ENCODE measurements around the gene KIF3C.
"Not testable (repeated sequence)": the region's sequence is repeated elsewhere in the genome, so short reads cannot be mapped to it uniquely, and the experiment has no call there.

The KIF3C gene

GRCh38 chr2:26001743-26002351 is 19.6 kb upstream of the KIF3C start:
- H3K4me3 ChIP-seq (ENCODE audit: low read depth, low read length), result no peak overlapping the region
- DNase-seq (ENCODE audit: low read depth), result no peak

- DNase-seq (ENCODE audit: low read depth), result no peak
- no peak overlapping the region for H3K4me3 ChIP-seq (ENCODE audit: low read depth, low read length)
Observed at GRCh38 chr2:26000561-26001082, 18.3 kb upstream of the KIF3C start.

DNA sequence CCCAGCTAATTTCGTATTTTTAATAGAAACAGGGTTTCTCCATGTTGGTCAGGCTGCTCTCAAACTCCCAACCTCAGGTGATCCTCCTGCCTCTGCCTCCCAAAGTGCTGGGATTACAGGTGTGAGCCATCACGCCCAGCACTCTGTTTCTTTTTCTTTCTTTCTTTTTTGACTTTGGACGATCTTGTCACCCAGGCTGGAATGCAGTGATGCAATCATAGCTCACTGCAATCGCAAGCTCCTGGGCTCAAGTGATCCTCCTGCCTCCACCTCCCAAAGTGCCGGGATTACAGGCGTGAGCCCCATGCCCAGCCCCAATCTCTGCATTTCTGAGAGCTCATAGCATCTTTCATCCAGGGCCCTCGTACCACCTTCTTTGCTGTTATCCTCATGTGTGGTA is 17.1 kb upstream of the KIF3C start:
- H3K4me3 ChIP-seq (ENCODE audit: low read depth, low read length); DNase-seq (ENCODE audit: low read depth): not testable (repeated sequence)

DNA sequence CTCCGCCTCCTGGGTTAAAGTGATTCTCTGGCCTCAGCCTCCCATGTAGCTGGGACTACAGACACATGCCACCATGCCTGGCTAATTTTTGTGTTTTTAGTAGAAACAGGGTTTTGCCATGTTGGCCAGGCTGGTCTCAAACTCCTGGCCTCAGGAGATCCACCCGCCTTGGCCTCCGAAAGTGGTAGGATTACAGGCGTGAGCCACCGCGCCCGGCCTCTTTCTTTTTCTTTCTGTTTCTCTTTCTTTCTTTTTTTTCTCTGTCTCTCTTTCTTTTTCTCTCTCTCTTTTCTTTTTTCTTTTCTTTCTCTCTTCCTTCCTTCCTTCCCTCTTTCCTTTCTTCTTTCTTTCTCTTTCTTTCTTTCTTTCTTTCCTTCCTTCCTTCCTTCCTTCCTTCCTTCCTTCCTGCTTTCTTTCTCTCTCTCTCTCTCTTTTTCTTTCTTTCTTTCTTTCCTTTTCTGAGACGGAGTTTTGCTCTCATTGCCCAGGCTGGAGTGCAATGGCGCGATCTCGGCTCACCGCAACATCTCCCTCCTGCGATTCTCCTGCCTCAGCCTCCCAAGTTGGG is 16.6 kb upstream of the KIF3C start:
- DNase-seq (ENCODE audit: low read depth); H3K4me3 ChIP-seq (ENCODE audit: low read depth, low read length): not testable (repeated sequence)

DNA sequence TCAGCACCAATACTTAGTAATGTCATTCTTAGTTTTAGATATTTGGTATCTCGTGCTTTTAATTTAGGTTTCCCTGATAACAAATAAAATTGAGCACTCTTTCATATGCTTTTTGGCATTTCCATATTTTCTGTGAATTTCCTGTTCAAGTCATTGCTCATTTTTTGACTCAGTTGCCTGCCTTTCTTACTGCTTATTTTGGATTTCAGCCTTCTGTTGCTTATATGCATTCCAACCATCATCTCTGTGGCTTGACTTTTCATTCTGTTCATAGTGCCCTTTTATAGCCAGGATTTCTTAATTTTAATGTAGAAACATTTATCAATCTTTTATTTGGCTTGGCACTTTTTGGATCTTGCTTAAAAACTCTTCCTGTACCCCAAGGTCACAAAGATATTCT is 14.5 kb upstream of the KIF3C start:
- H3K4me3 ChIP-seq (ENCODE audit: low read depth, low read length), result no peak overlapping the region
- DNase-seq (ENCODE audit: low read depth), result no peak

DNA sequence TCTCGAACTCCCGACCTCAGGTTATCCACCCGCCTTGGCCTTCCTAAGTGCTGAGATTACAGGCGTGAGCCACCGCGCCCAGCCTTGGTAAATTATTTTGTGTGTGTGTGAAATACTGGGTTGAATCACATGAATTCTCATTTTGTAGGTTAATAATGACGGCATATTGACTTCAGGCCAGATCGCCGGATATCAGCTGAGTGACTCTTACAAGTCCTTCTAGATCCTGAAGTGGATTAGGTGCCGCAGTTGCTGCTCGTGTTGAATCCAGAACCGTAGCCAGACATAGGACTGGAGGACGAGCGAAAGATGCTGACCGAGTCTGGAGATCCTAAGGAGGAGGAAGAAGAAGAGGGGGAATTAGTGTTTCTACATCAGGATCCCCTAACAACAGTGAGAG is 12.2 kb upstream of the KIF3C start:
- DNase-seq (ENCODE audit: low read depth), result no peak
- H3K4me3 ChIP-seq (ENCODE audit: low read depth, low read length), result no peak overlapping the region

DNA sequence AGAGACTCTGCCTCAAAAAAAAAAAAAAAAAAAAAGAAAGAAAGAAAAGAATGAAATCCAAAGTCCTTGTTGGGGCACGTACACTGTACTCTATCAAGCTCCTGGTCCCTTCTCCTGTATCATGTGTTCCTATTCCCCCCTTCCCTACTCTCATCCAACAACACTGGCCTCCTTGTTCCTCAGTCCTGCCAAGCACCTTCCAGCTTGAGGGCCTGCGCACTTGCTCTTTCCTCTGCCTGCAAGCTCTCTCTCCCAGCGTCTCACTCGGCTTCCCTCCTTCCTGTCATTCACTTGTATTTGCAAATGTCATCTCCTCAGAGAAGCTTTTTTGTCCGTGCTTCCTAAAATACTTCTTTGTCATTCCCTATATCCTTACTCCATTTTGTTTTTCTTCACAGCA is 10.8 kb upstream of the KIF3C start:
- DNase-seq (ENCODE audit: low read depth), result no peak
- H3K4me3 ChIP-seq (ENCODE audit: low read depth, low read length), result no peak overlapping the region

- DNase-seq (ENCODE audit: low read depth), result no peak
- no peak overlapping the region for H3K4me3 ChIP-seq (ENCODE audit: low read depth, low read length)
Observed at GRCh38 chr2:25992556-25992955, 10.3 kb upstream of the KIF3C start.

DNA sequence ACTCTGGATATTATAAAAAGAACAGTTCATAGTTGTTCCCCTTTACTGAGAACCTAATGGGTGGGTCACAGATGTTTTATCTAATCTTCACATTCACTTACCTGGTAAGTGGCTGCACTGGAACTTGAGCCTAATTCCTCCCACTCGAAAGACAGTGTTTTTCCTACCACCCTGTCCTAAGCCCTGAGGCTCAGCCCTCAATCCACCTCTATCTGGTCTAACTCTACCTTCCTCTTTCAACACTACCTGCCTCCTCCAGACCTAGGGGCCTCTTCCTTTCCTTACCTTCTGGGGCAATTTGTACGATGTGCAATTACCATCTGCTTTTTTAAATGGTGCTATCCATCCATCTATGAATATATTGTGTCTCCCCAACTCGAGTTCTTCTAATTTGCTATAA is 9.7 kb upstream of the KIF3C start:
- H3K4me3 ChIP-seq (ENCODE audit: low read depth, low read length), result no peak overlapping the region
- DNase-seq (ENCODE audit: low read depth), result no peak

- H3K4me3 ChIP-seq (ENCODE audit: low read depth, low read length), result no peak overlapping the region
Observed at GRCh38 chr2:25989154-25989553, 6.9 kb upstream of the KIF3C start.

DNA sequence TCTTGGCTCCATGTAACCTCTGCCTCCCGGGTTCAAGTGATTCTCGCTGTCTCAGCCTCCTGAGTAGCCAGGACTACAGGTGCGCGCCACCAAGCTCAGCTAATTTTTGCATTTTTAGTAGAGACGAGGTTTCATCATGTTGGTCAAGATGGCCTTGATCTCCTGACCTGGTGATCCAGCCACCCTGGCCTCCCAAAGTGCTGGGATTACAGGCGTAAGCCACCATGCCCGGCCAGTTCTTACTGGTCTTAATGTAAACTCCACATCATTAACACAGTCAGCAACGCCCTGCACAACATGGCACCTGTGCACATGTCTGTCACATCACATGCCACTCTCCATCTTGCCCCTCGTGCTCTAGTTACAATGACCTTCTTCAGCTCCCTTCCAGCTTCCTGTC is 5.8 kb upstream of the KIF3C start:
- no peak overlapping the region for H3K4me3 ChIP-seq (ENCODE audit: low read depth, low read length)

More at GRCh38 chr2:25989154-25989553, 6.9 kb upstream of the KIF3C start:
- DNase-seq (ENCODE audit: low read depth), result no peak

DNA sequence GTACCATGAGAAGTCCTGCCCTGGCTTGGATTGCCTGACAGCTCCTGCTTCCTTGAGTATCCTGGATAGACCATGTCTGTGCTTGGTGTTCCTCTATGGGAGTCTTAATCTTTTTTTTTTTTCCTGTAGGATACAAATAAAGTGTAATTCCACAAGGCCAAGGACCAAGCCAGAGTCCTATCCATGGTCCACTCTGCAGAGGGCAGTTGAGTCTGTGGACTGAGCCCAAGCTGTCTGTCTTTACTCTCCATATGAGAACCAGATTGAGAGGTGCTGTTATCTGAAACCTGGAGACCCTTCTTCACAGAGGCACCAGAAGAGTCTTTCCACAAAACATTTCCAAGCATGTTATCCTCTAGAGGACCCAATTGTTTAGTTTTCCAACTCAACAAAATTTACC is 1.4 kb upstream of the KIF3C start:
- H3K4me3 ChIP-seq (ENCODE audit: low read depth, low read length), result no peak overlapping the region
- DNase-seq (ENCODE audit: low read depth), result no peak

More for the DNA sequence above, 5.8 kb upstream of the KIF3C start:
- DNase-seq (ENCODE audit: low read depth), result no peak

DNA sequence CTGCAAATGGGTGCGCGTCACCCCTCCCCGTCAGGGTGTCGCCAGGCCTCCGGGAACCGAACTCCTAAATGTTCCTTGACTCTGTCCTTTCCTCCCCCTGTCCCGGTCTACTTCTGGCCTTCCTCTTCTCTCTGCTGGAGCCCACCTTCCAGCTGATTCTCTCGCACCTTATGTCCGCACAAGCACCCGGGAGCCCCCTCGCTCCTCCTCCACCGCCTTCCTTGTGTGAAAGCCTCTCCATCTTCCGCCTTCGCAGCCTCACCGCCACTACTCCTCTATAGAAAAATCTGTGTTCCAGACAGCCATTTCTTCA is 627 bp upstream of the KIF3C start:
- peak overlapping the region; percentile 75 for H3K4me3 ChIP-seq (ENCODE audit: low read depth, low read length)
- no peak for DNase-seq (ENCODE audit: low read depth)

GRCh38 chr2:25981596-25982272 is 563 bp downstream of the KIF3C start:
- DNase-seq (ENCODE audit: low read depth), result no peak
- peak overlapping the region; percentile 75 for H3K4me3 ChIP-seq (ENCODE audit: low read depth, low read length)

- no peak for DNase-seq (ENCODE audit: low read depth)
- H3K4me3 ChIP-seq (ENCODE audit: low read depth, low read length), result no peak overlapping the region
Observed at GRCh38 chr2:25980951-25981350, 1.3 kb downstream of the KIF3C start.

DNA sequence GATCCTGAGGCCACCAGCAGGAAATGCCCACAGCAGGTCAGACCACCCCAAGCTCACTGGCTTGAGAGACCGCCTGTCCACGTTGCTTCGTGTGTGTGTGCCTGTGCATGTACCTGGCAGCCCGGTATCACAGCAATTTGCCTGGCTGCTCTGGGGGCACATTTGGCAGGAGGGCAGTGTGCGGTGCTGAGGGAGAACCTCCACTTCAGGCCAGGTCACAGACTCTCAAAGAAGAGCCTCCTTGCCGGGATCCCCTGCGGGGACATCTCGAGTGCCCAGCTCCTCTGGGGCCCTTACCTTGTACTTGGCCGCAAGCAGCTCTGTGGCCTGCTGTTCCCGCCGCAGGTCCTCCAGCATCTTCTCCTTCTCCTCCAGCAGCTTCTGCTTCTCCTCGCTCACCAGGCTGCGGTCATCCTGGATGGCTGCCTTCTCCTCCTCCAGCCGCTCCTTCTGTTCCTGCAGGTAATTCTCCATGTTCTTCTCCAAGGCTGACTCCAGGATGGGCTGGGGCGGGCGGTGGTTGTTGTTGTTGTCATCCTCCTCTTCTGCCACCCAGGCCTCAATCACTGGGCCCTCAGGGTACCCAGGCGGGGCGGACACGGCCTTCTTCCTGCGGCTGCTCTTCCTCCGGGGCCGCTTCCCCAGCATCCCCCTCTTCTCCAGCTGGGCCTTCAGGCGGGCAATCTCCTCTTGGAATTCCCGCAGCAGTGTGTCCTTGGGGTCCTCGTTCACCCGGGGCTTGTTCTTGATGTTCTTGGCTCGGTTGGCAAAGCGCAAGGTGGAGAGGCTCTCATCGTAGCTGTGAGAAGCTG is 2.0 kb downstream of the KIF3C start:
- no peak for DNase-seq (ENCODE audit: low read depth)
- no peak overlapping the region for H3K4me3 ChIP-seq (ENCODE audit: low read depth, low read length)

DNA sequence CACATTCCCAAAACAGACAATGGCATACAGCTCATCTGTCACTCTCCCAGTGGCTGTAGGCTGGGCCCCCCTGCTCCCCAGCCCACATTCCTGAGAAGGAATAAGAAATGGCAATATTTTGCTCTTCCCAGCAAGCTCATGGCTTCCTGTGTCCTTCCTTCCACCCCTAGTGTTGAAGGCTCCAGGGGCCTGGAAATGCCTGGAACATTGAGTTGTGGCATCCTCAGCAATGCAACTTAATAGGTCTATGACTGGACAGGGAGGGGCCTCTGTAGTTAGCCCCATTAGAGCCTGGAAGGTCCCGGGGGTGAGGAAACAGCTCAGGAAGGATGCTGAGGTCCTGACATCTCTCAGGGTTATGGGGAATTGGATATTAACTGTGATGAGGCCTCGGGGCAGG is 3.3 kb downstream of the KIF3C start:
- H3K4me3 ChIP-seq (ENCODE audit: low read depth, low read length), result no peak overlapping the region
- DNase-seq (ENCODE audit: low read depth), result no peak

DNA sequence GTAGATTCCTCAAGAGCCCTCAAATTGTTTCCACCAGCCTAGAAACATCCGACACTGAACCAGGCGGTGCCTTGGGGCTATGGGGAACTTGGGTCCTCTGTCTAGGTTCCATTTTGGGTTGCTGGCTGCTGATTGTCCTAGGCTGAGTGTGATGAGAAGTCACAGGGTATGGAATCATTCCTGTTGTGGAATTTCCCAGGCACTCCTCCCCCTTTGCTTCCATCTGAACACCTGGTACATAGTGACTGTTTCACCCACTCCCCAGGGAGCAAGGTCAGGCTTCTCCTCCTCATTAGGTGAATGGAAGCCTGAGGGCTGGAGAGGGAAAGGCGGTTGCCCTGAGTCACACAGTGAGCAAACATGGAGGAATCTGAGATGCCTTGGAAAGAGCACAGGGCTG is 4.5 kb downstream of the KIF3C start:
- H3K4me3 ChIP-seq (ENCODE audit: low read depth, low read length), result no peak overlapping the region
- DNase-seq (ENCODE audit: low read depth), result no peak

GRCh38 chr2:25976983-25977741 is 5.1 kb downstream of the KIF3C start:
- H3K4me3 ChIP-seq (ENCODE audit: low read depth, low read length), result no peak overlapping the region
- no peak for DNase-seq (ENCODE audit: low read depth)
